ENCODE data around the gene TNS4.

The TNS4 gene

GRCh38 chr17:40539711-40540411, 38.4 kb upstream of the TNS4 start:
- Mint-ChIP-seq H3K4me1 (ENCODE audit: low read depth) (peaks cover 93% of the 10 kb centered on the region), H3K27me3 (no peaks in the 10 kb centered on the region), H3K27ac (peak overlapping the region; percentile 99), H3K36me3 (ENCODE audit: low read depth) (peaks cover 4% of the 10 kb centered on the region), H3K4me3 (peak overlapping the region; percentile 80), H3K9me3 (no peaks in the 10 kb centered on the region)

- Mint-ChIP-seq H3K4me3 (no peak overlapping the region), H3K27me3 (no peaks in the 10 kb centered on the region), H3K4me1 (ENCODE audit: low read depth) (peaks cover 98% of the 10 kb centered on the region), H3K9me3 (no peaks in the 10 kb centered on the region), H3K36me3 (ENCODE audit: low read depth) (peaks cover 4% of the 10 kb centered on the region), H3K27ac (no peak overlapping the region)
Observed at GRCh38 chr17:40538936-40539705, 37.7 kb upstream of the TNS4 start.

GRCh38 chr17:40538019-40538935, 36.9 kb upstream of the TNS4 start:
- Mint-ChIP-seq H3K4me3 (no peak overlapping the region), H3K27me3 (no peaks in the 10 kb centered on the region), H3K27ac (no peak overlapping the region), H3K4me1 (ENCODE audit: low read depth) (peaks cover 98% of the 10 kb centered on the region), H3K9me3 (no peaks in the 10 kb centered on the region), H3K36me3 (ENCODE audit: low read depth) (peaks cover 3% of the 10 kb centered on the region)

GRCh38 chr17:40536295-40537171, 35.1 kb upstream of the TNS4 start:
- Mint-ChIP-seq H3K9me3 (no peaks in the 10 kb centered on the region), H3K36me3 (ENCODE audit: low read depth) (no peaks in the 10 kb centered on the region), H3K4me3 (peak overlapping the region; percentile 24), H3K27me3 (no peaks in the 10 kb centered on the region), H3K4me1 (ENCODE audit: low read depth) (peaks cover 98% of the 10 kb centered on the region), H3K27ac (peak overlapping the region; percentile 79)

- H3K27ac Mint-ChIP-seq = peak overlapping the region; percentile 79
- no peak overlapping the region for H3K4me3 Mint-ChIP-seq
- peaks cover 98% of the 10 kb centered on the region for H3K4me1 Mint-ChIP-seq (ENCODE audit: low read depth)
Observed at GRCh38 chr17:40535924-40536294, 34.5 kb upstream of the TNS4 start.

GRCh38 chr17:40535438-40535837, 34.0 kb upstream of the TNS4 start:
- Mint-ChIP-seq H3K27ac (peak overlapping the region; percentile 79), H3K4me1 (ENCODE audit: low read depth) (peaks cover 98% of the 10 kb centered on the region), H3K27me3 (no peaks in the 10 kb centered on the region), H3K9me3 (no peaks in the 10 kb centered on the region), H3K36me3 (ENCODE audit: low read depth) (no peaks in the 10 kb centered on the region), H3K4me3 (no peak overlapping the region)

More at GRCh38 chr17:40535924-40536294, 34.5 kb upstream of the TNS4 start:
- Mint-ChIP-seq H3K9me3 (no peaks in the 10 kb centered on the region), H3K27me3 (no peaks in the 10 kb centered on the region), H3K36me3 (ENCODE audit: low read depth) (no peaks in the 10 kb centered on the region)

- Mint-ChIP-seq H3K36me3 (ENCODE audit: low read depth) (no peaks in the 10 kb centered on the region), H3K4me1 (ENCODE audit: low read depth) (peaks cover 98% of the 10 kb centered on the region), H3K4me3 (no peak overlapping the region), H3K9me3 (no peaks in the 10 kb centered on the region), H3K27ac (peak overlapping the region; percentile 96), H3K27me3 (no peaks in the 10 kb centered on the region)
Observed at GRCh38 chr17:40534371-40535189, 33.2 kb upstream of the TNS4 start.

GRCh38 chr17:40533896-40534295, 32.5 kb upstream of the TNS4 start:
- Mint-ChIP-seq H3K4me3 (peak overlapping the region; percentile 79), H3K9me3 (no peaks in the 10 kb centered on the region), H3K4me1 (ENCODE audit: low read depth) (peaks cover 98% of the 10 kb centered on the region), H3K27me3 (no peaks in the 10 kb centered on the region), H3K36me3 (ENCODE audit: low read depth) (no peaks in the 10 kb centered on the region), H3K27ac (peak overlapping the region; percentile 96)

GRCh38 chr17:40532520-40533253, 31.3 kb upstream of the TNS4 start:
- peak overlapping the region; percentile 79 for H3K4me3 Mint-ChIP-seq
- H3K36me3 Mint-ChIP-seq (ENCODE audit: low read depth) = no peaks in the 10 kb centered on the region
- no peaks in the 10 kb centered on the region for H3K27me3 Mint-ChIP-seq
- peak overlapping the region; percentile 96 for H3K27ac Mint-ChIP-seq
- H3K9me3 Mint-ChIP-seq = no peaks in the 10 kb centered on the region
- peaks cover 92% of the 10 kb centered on the region for H3K4me1 Mint-ChIP-seq (ENCODE audit: low read depth)

- peaks cover 3% of the 10 kb centered on the region for H3K36me3 Mint-ChIP-seq (ENCODE audit: low read depth)
- H3K4me1 Mint-ChIP-seq (ENCODE audit: low read depth) = peaks cover 79% of the 10 kb centered on the region
- H3K4me3 Mint-ChIP-seq = peak overlapping the region; percentile 79
- H3K27ac Mint-ChIP-seq = peak overlapping the region; percentile 96
- peaks cover under 1% of the 10 kb centered on the region for H3K9me3 Mint-ChIP-seq
- H3K27me3 Mint-ChIP-seq = no peaks in the 10 kb centered on the region
Observed at GRCh38 chr17:40531051-40531991, 29.9 kb upstream of the TNS4 start.

GRCh38 chr17:40530531-40530994, 29.1 kb upstream of the TNS4 start:
- Mint-ChIP-seq H3K27ac (peak overlapping the region; percentile 96), H3K4me1 (ENCODE audit: low read depth) (peaks cover 71% of the 10 kb centered on the region), H3K4me3 (peak overlapping the region; percentile 28), H3K36me3 (ENCODE audit: low read depth) (peaks cover 8% of the 10 kb centered on the region), H3K27me3 (no peaks in the 10 kb centered on the region), H3K9me3 (peaks cover 7% of the 10 kb centered on the region)

- H3K4me3 Mint-ChIP-seq = no peak overlapping the region
- peaks cover 11% of the 10 kb centered on the region for H3K9me3 Mint-ChIP-seq
- peak overlapping the region; percentile 96 for H3K27ac Mint-ChIP-seq
- H3K36me3 Mint-ChIP-seq (ENCODE audit: low read depth) = peaks cover 14% of the 10 kb centered on the region
- H3K4me1 Mint-ChIP-seq (ENCODE audit: low read depth) = peaks cover 68% of the 10 kb centered on the region
- no peaks in the 10 kb centered on the region for H3K27me3 Mint-ChIP-seq
Observed at GRCh38 chr17:40529991-40530390, 28.6 kb upstream of the TNS4 start.

Measured in stimulated activated naive CD8-positive, alpha-beta T cell treated with anti-CD3 and anti-CD28 coated beads, Interleukin-15, Interleukin-2, amounts not matched to agents 100 ng/mL and 50 ng/mL, for 24 hours (primary cell).